ENCODE results near the gene AK2.

- TF ChIP-seq POLR2A (IDR thresholded peaks at IDR 0.05; ENCODE audit: low read depth, low read length) (no peak), POLR2AphosphoS5 (IDR thresholded peaks at IDR 0.05; ENCODE audit: low read depth, low read length) (no peak), TAF1 (IDR thresholded peaks at IDR 0.05; ENCODE audit: borderline replicate concordance, low read depth, low read length) (no peak)
Observed at GRCh38 chr1:32971156-32971555, 65.5 kb downstream of the AK2 start.
